GM12873 (cell line): ENCODE measurements around the gene ALOX5AP.

Experiments used
- CTCF ChIP-seq: IDR thresholded peaks from 2 replicates; pipeline ENCODE4 v1.5.1; 2012; ENCODE audit warnings: low read depth, mild to moderate bottlenecking, moderate library complexity, low read length, control low read depth; ENCODE audit not compliant: insufficient read depth; ENCODE audit errors: missing control alignments

ALOX5AP gene

GRCh38 chr13:30774214-30774730 is 38.9 kb downstream of the ALOX5AP start:
- TF ChIP-seq CTCF = no peak

DNA sequence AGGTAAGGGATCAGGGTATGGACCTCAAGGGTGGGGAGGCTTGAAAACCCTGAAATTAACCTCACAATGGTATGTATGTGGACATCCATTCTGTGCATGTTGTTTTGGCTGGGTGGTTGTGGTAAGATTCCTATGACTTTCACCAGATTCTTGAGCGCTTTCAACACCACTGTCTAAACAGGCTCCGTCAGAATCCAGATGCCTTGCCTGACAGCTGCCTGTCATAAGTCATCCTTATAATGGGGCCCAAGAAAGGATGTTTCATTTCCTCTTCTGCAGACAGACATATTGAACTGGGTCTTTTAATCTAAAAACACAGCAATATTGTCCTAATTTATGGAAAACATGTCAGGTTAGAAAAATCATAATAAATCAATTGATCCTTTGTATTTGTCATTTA is 41.3 kb downstream of the ALOX5AP start:
- no peak for TF ChIP-seq CTCF

DNA sequence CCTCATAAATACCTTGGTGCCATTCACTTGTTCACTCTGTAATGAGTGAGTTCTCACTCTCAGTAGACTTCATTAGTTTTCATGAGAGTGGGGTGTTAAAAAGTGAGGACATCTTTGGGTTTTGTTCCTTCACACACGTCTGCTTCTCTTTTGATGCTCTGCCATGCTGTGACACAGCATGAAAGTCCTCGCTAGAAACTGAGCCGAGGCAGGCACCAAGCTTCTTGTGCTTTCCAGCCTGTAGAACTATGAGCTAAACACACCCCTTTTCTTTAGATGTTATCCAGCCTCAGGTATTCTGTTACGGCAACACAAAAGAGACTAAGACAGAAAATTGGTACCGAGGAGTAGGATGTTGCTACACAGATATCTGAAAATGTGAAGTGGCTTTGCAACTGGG is 43.7 kb downstream of the ALOX5AP start:
- no peak for TF ChIP-seq CTCF

DNA sequence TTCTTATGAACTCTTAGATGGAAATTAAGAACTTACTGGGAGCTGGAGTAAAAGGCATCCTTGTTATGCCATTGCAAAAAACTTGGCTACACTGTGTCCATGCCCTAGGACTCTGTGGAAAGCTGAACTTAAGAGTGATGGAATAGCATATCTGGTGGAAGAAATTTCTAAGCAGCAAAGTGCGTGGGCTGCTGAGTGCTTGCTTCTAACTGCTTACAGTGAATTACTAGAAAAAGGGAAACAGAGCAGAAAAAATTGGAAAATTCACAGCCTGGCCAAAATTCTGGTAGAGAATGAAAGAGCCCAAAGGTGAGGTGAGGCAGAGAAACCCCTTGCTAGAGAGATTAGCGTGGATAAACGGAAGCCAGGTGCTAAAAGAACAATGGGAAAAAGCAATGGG is 44.3 kb downstream of the ALOX5AP start:
- TF ChIP-seq CTCF = no peak

GRCh38 chr13:30780338-30780981 is 45.1 kb downstream of the ALOX5AP start:
- TF ChIP-seq CTCF = no peak

- no peak for TF ChIP-seq CTCF
These were observed 50.0 kb downstream of the ALOX5AP start for GRCh38 chr13:30785191-30785850.

GRCh38 chr13:30786648-30787047 is 51.3 kb downstream of the ALOX5AP start:
- no peak for TF ChIP-seq CTCF
